ENCODE data around the gene PPP2R5C.
"Not testable (repeated sequence)": the region's sequence is repeated elsewhere in the genome, so short reads cannot be mapped to it uniquely, and the experiment has no call there.

PPP2R5C gene

GRCh38 chr14:101966742-101967141 lies 205.2 kb downstream of the PPP2R5C start:
- DNase-seq (ENCODE audit: low read depth), result no peak

GRCh38 chr14:101968186-101968585 lies 206.7 kb downstream of the PPP2R5C start:
- DNase-seq (ENCODE audit: low read depth), result no peak

GRCh38 chr14:101969481-101969880 lies 208.0 kb downstream of the PPP2R5C start:
- DNase-seq (ENCODE audit: low read depth), result no peak

GRCh38 chr14:101970830-101971400 lies 209.4 kb downstream of the PPP2R5C start:
- no peak for DNase-seq (ENCODE audit: low read depth)

GRCh38 chr14:101971458-101971857 lies 209.9 kb downstream of the PPP2R5C start:
- not testable (repeated sequence) for DNase-seq (ENCODE audit: low read depth)

GRCh38 chr14:101972126-101972866 lies 210.8 kb downstream of the PPP2R5C start:
- DNase-seq (ENCODE audit: low read depth), result no peak

GRCh38 chr14:101973356-101973755 lies 211.8 kb downstream of the PPP2R5C start:
- no peak for DNase-seq (ENCODE audit: low read depth)

GRCh38 chr14:101975231-101975630 lies 213.7 kb downstream of the PPP2R5C start:
- no peak for DNase-seq (ENCODE audit: low read depth)

All from activated gamma-delta T cell treated with anti-CD3 and anti-CD28 coated beads, Interleukin-2, amount 50 U/mL, for 16 hours (primary cell).